ENCODE data around the gene SORCS1.

SORCS1 gene

GRCh38 chr10:106982268-106982667, 182.2 kb downstream of the SORCS1 start:
- DNase-seq: no peak

GRCh38 chr10:106981452-106982075, 182.9 kb downstream of the SORCS1 start:
- no peak for DNase-seq

- DNase-seq: no peak
Observed at GRCh38 chr10:106980495-106981451, 183.7 kb downstream of the SORCS1 start.

- DNase-seq: no peak
Observed at GRCh38 chr10:106978756-106979155, 185.8 kb downstream of the SORCS1 start.

DNA sequence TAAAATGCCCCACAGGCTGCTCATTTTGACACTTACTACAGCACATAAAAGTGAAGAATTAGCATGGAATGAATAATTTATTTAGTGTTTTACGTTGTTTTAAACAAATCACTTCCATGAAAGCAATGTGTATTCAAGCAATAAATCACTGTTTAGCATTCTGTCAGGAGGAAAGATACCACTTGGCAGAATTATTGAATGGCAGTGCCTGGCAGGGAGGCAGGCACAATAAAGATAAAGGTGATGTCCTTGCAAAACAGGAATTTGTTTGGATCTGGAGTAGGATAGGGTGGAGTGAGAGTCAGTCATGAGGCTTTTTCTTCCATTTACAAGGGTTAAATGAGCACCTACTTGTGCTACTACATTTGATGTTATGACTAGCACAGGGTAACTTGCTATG, 190.8 kb downstream of the SORCS1 start:
- DNase-seq: no peak

DNA sequence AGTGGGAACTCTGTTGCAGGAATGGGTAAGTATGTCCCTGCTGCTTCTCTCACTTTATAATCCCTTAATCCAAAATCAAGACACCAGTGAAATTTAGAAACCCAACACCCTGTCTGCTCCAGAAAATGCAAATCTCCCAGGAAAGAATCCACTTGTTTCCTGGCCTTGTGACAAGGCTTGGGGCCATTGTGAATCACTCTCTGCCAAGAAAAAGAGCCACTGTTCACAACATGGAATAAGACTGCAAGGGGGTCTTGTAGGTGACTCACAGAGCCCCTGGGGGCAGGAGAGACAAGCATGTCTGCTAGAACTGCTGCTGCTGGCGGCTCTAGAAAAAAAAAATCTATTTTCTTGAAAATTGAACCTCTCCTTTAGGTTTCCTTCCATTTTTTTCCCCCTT, 191.2 kb downstream of the SORCS1 start:
- no peak for DNase-seq

- no peak for DNase-seq
Observed at GRCh38 chr10:106972381-106972780, 192.1 kb downstream of the SORCS1 start.

- DNase-seq: no peak
Observed at GRCh38 chr10:106971411-106971831, 193.1 kb downstream of the SORCS1 start.

GRCh38 chr10:106967452-106967851, 197.1 kb downstream of the SORCS1 start:
- DNase-seq: no peak

GRCh38 chr10:106960812-106961211, 203.7 kb downstream of the SORCS1 start:
- no peak for DNase-seq

- no peak for DNase-seq
Observed at GRCh38 chr10:106959521-106959920, 205.0 kb downstream of the SORCS1 start.

DNA sequence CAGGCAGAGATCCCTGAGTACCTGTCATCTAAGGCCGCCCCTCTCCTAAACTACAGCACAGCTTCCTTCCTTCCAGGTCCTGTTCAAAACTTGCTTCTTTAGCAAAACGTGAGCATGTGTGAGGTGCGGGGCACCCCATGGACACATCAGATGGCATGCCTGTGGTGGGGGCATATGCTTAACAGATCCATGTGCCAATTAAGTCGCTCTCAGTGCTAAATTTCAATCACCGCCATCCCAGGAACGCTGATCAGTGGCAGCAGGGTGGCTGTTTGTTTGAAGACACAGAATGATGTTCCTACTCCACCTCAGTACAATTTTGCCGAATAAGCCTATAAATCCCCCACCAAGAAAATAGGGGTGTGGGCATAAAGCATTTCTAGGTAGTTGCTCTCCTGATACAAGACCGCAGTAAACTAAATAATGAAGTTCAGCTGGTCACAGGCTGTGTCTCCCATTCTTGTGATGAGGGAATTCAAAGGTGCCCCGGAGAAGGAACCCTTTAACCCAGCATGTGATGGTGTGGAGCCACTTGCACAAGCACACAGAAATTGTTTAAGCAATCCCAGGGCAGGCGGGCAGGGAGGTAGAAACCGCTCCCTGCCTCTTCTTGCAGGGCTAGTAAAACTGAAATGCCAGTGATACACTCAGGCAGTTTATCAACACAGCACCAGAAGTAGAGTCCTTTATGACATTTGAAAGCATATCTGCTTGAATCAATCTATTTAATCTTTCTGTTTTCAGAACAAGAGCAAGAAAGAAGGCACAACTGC, 205.7 kb downstream of the SORCS1 start:
- DNase-seq: no peak

DNA sequence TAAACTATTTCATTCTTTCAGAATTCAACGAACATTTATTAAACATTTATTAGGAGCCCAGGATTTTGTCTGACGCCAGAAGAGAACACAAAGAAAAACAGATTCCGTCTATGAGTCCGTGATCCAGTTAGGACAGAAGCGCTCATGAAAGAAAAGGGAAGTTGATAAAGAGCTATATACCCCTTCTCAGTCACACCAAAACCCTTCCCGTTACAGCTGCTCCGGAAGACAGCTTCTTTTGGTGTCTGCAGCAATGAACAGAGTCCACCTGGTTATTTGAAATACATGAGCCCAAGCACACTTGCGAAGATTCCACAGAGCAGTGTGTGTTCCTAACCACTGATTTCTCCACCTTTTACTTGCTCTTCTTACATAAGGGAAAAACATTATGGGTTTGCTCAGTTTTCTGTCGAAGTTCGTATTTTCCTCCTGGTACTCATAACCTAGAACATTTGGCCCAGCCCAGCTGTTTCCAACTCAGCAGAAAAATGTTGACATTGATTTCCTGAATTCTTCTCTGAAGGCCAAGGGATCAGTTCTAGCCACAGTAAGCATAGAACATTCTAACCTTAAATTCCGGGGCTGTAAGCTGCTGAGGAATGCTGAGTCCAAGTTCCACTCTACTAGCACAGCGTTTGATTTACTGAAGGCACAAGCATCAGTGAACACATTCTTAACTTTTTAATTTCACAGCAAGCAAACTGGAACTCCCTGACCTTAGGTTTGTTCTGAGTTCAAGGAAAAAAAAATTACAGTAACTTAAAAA, 206.5 kb downstream of the SORCS1 start:
- no peak for DNase-seq

DNA sequence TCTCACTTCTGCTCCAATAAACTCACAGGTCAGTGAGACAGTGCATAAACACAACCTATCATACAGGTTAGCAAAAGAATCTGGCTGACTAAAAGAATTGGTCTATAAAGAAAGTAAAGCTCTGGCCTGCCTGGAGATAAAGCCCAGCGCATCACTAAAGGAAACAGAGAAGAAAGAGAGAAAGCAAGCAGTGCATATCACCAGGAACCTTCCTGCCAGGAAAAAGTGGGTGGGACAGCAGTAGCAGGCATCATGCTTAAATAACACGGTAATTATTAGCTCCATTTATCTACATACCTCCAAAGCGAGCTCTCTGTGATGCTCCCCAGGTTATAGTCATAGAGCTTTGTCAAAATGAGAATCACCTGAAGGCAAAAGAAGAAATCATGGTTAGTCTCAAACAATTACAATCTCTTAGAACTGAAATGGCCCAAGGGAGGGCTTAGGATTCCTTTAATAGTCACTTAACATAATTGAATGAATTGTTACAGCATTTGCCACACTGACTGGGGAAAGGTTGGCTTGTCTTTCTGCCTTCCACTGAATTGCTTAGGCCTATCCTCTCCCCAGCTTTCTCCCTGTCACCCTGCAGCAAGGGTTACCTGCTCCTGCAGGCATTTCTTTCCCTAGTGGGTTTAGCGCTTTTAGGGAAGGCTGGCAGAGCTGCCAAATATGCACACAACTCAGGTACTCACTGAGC, 208.1 kb downstream of the SORCS1 start:
- no peak for DNase-seq

GRCh38 chr10:106955133-106955532, 209.4 kb downstream of the SORCS1 start:
- no peak for DNase-seq

- no peak for DNase-seq
Observed at GRCh38 chr10:106952033-106952432, 212.5 kb downstream of the SORCS1 start.

GRCh38 chr10:106949680-106950478, 214.6 kb downstream of the SORCS1 start:
- DNase-seq: no peak

DNA sequence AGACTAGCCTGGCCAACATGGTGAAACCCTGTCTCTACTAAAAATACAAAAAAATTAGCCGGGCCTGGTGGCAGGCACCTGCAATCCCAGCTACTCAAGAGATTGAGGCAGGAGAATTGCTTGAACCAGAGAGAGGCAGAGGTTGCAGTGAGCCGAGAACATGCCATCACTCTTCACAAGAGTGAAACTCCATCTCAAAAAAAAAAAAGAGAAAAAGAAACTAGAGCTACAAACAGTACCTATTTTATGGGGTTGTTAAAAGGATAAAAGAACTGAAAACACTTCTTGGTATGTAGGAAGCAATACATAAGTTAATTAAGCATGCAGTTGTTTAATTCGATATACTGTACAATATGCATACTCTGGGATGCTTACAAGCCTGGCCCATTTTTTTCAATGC, 216.9 kb downstream of the SORCS1 start:
- no peak for DNase-seq

GRCh38 chr10:106942035-106942662, 222.4 kb downstream of the SORCS1 start:
- no peak for DNase-seq

DNA sequence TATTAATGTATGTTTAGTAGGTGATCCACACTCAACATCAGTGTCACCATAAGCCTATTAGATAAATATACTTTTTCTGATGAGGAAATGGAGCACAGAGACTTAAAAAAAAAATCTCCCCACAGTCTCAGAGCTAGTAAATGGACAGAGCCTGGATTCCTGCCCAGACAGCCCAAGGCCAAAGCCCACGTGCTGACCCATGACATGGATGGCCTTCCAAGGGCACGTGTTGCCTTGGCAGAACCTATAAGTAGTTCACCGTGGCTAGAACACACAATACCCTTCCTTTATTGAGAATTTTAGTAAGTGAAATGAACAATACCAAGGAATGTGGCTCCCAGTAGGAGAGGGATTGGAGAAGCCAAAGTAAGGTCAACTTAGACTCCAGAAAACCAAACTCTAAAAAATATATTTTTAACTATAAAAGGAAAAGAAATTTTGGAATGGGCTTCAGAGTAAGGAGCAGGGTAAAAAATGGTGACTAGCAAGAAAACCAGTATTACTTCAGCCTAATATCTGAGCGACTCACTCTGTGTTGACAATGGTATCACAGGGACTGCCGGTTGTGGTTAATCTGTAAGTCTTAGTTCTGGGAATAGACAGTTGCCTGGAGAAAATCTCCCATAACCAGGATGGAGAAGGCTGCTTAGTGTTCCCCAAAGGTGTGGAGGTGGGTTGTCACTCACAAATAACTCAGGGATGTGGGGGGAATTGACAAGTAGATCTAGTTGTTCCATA, 223.0 kb downstream of the SORCS1 start:
- no peak for DNase-seq

Measured in DMS 273 treated with DMSO at 0.1 percent for 48 hours (cell line).